HEK293T (cell line): ENCODE measurements around the gene ZNF184.

Experiments
- CTCF ChIA-PET: fragments of 350-600 bp; formaldehyde crosslinking; extraction: SDS; loops from one replicate; lab custom pipeline; 2021; ENCODE audit warnings: antibody characterized with exemption, inconsistent platforms; lab: Yijun Ruan, JAX
- POLR2A ChIA-PET: fragments of 350-600 bp; formaldehyde crosslinking; extraction: SDS; loops from one replicate; lab custom pipeline; 2020; ENCODE audit warnings: antibody characterized with exemption, inconsistent platforms; lab: Yijun Ruan, JAX
- DNase-seq: peaks from one replicate; pipeline ENCODE4 v3.0.0; 2012; ENCODE audit warnings: mixed read lengths; ENCODE audit errors: extremely low spot score
- ARNT ChIP-seq: fragments of 450-650 bp; IDR thresholded peaks from 2 replicates; pipeline ENCODE4 v1.6.1; 2017; ENCODE audit warnings: mild to moderate bottlenecking
- BHLHE40 ChIP-seq: fragments of 450-650 bp; IDR thresholded peaks from 2 replicates; pipeline ENCODE4 v1.6.1; 2016; ENCODE audit warnings: mild to moderate bottlenecking, moderate library complexity, borderline replicate concordance
- CTBP1 ChIP-seq: fragments of 450-650 bp; IDR thresholded peaks from 2 replicates; pipeline ENCODE4 v1.6.1; 2016; ENCODE audit warnings: borderline replicate concordance
- ELF4 ChIP-seq: fragments of 450-650 bp; IDR thresholded peaks from 2 replicates; pipeline ENCODE4 v1.6.1; 2017; ENCODE audit warnings: antibody characterized with exemption
- FOXA1 ChIP-seq: fragments of 450-650 bp; IDR thresholded peaks from 2 replicates; pipeline ENCODE4 v1.6.1; 2016; ENCODE audit warnings: mild to moderate bottlenecking
- FOXK2 ChIP-seq: fragments of 450-650 bp; IDR thresholded peaks from 2 replicates; pipeline ENCODE4 v1.6.1; 2016; ENCODE audit warnings: mild to moderate bottlenecking
- FOXM1 ChIP-seq: fragments of 450-650 bp; IDR thresholded peaks from 2 replicates; pipeline ENCODE4 v1.6.1; 2017; ENCODE audit warnings: mild to moderate bottlenecking, borderline replicate concordance
- HDGF ChIP-seq: fragments of 450-650 bp; IDR thresholded peaks from 2 replicates; pipeline ENCODE4 v1.6.1; 2017; ENCODE audit warnings: antibody characterized with exemption, borderline replicate concordance
- L3MBTL2 ChIP-seq: fragments of 450-650 bp; conservative IDR thresholded peaks from 2 replicates; pipeline ENCODE4 v1.6.1; 2016; ENCODE audit warnings: mild to moderate bottlenecking
- LEF1 ChIP-seq: fragments of 450-650 bp; IDR thresholded peaks from 2 replicates; pipeline ENCODE4 v1.6.1; 2017; ENCODE audit warnings: mild to moderate bottlenecking, borderline replicate concordance
- NFRKB ChIP-seq: fragments of 450-650 bp; IDR thresholded peaks from 2 replicates; pipeline ENCODE4 v1.6.1; 2016; ENCODE audit warnings: mild to moderate bottlenecking, moderate library complexity
- SP1 ChIP-seq: fragments of 450-650 bp; IDR thresholded peaks from 2 replicates; pipeline ENCODE4 v1.6.1; 2017
- SUZ12 ChIP-seq: fragments of 450-650 bp; IDR thresholded peaks from 2 replicates; pipeline ENCODE4 v1.6.1; 2016; ENCODE audit warnings: mild to moderate bottlenecking
- TARDBP ChIP-seq: fragments of 450-650 bp; IDR thresholded peaks from 2 replicates; pipeline ENCODE4 v1.6.1; 2016
- ZNF384 ChIP-seq: fragments of 450-650 bp; IDR thresholded peaks from 2 replicates; pipeline ENCODE4 v1.6.1; 2016
- TF ChIP-seq, protein P1 (sequence below): fragments of 450-650 bp; IDR thresholded peaks from 2 replicates; pipeline ENCODE4 v1.6.1; 2016

Gene ZNF184

DNA sequence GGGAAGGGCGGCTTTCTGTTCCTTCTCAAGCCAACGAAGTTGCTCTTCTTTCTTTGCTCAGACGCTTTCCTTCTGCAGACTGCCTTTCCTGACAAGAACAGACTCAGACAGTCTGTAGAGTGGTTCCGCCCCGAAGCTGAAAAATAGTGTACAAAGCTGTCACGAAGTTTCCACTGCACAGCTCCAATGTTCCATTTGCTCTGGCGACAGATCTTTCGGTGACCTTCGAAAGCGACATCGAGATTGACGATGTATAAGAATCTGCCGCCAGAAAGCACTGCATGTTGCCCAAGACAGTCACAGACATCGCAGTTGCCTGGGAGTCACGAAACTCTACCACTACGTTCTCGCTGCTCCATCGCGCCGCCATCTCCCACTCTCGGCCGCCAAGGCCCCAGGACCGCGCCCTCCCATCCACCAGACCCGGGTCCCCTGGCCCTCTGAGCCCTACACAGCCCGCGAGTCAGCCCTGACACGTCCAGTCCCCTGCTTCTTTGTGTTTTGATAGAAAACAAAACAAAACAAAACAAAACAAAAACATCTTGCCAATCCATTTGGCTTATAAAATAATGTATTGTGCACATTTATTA, 42.1 kb upstream of the ZNF184 start:
- ChIA-PET POLR2A (no interaction called here), CTCF (no interaction called here)
- TF ChIP-seq BHLHE40 (no peak), LEF1 (no peak)
- no peak for DNase-seq

DNA sequence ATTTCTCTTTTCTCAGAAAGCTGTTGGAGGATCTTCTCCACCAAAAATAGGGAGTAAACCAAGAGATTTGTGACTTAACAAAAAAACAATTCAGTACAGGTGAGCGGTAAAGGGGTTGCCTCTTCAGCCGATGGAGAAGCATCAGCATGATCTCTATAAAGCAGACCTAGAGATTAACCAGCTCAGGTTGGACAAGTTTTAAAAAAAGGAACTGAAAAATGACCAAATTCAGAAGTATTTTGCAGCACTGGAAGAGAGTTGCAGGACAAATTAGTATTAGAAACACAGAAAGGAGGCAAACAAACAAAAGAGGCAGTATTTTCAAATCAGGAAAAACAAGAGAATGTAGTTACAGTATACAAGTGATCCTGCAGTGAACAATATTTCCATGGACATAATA, 39.6 kb upstream of the ZNF184 start:
- ChIA-PET POLR2A (no interaction called here), CTCF (interaction anchor here (0.6 kb wide), 1 partner anchor 358 kb away, joined by 7 read pairs; no protein-coding TSS in a partner anchor)
- TF ChIP-seq BHLHE40 (no peak), L3MBTL2 (no peak), FOXM1 (no peak), ELF4 (no peak), FOXK2 (no peak)
- DNase-seq, result no peak

DNA sequence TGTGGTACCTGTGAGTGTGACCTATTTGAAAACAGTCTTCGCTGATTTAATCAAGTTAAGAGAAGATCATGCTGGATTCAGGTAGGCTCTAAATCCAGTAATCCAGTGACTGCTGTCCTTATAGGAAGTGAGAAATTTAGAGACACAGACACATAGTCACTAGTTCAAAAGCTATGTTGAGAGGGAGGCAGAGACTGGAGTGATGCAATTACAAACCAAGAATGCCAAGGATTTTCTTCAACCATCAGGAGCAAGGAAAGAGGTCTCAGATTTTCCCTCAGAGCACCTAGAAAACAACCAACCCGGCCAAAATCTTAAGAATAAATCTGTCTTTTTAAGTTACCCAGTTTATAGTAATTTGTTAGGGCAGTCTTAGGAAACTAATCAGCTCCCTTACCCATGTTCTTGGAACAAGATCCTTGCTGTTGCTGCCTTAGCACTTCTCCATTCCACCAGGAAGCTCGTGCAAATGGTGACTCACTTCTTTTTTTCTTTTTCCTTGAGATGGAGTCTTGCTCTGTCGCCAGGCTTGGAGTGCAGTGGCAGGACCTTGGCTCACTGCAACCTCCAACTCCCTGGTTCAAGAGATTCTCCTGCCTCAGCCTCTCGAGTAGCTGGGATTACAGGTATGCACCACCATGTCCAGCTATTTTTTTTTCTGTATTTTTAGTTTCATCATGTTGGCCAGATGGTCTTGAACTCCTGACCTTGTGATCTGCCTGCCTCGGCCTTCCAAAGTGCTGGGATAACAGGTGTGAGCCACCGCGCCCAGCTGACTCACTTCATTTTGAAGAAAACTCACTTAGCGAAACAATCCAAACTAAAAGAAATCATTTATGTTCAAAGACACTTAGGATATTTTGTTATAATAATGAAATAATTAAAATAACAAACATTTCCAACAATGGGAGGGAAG, 34.4 kb upstream of the ZNF184 start:
- no peak for DNase-seq
- ChIA-PET POLR2A (interaction anchor here (1.0 kb wide), 1 partner anchor 245 kb away, joined by 3 read pairs; no protein-coding TSS in a partner anchor), CTCF (no interaction called here)
- TF ChIP-seq LEF1 (no peak), BHLHE40 (no peak), FOXK2 (no peak), SUZ12 (no peak), ZNF384 (no peak), HDGF (no peak), L3MBTL2 (no peak), FOXM1 (no peak)
- TF ChIP-seq, protein P1, sequence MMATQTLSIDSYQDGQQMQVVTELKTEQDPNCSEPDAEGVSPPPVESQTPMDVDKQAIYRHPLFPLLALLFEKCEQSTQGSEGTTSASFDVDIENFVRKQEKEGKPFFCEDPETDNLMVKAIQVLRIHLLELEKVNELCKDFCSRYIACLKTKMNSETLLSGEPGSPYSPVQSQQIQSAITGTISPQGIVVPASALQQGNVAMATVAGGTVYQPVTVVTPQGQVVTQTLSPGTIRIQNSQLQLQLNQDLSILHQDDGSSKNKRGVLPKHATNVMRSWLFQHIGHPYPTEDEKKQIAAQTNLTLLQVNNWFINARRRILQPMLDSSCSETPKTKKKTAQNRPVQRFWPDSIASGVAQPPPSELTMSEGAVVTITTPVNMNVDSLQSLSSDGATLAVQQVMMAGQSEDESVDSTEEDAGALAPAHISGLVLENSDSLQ, result no peak

DNA sequence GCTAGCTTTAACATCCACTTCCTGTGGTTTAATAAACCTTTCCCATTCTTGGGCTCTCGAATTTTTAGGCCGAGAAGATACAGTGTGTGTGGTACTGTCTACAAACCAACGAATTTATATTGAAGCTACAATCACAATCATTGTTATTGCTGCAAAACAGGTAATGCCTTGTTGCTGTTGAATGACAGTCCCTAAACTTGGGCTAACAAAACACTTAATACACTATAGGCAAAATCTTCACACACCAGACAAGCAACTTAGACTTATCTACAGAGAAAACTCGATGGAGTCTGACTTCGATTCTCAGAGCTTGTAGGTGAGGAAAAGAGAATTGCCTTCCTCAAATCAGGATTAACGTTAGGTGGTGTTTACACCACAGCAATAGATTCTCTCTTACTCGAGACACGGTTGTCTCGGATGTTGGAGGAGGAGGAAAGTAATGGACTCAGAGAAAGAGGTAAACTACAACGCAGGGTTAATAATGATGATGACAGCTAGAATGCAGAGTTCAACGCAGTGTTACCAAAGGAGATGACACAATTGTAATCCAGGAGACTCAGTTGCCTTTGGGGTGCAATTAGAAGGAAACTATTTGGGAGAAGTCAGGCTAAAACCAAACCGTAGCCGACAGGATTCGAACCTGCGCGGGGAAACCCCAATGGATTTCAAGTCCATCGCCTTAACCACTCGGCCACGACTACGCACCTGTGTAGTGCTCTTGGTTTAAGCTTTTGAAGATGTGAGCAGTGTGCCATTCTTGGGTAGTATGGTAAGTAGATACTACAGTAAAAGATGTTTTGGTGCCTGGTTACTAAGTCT, 32.5 kb upstream of the ZNF184 start:
- DNase-seq, result peak; percentile 51
- CTCF ChIA-PET, result interaction anchor here (0.8 to 1.5 kb wide), 5 partner anchors 13 to 291 kb away, joined by 3 to 9 read pairs (median 4); no protein-coding TSS in a partner anchor
- POLR2A ChIA-PET, result interaction anchor here (1.0 to 2.0 kb wide), 3 partner anchors 13 to 47 kb away, joined by 3 to 7 read pairs (median 6); partner anchors contain the start of gene ZNF184

DNA sequence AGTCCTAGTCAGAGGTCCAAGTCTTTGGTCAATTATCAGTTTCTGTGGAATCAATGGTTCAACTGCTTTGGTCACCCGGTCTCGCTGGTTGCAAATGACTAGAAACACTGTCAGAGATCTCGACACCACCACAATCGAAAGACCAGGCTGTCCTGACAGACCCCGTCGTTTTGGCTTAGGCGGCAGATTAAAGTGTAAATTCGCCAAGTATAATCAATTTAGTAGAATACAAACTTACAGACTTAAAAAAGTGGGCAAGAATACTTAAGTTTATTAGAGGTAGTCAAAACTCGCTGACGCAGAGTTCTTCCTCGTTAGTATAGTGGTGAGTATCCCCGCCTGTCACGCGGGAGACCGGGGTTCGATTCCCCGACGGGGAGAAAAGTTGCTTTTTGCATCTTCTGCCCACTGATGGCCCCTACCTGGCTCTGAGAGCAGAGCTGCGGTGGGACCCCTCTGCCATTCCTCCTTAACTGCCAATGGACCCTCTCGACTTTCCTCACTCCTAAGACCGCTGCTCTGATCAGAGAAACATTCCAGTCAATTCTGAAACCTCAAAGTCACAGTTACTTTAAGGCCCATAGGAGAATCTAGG, 30.6 kb upstream of the ZNF184 start:
- ChIA-PET POLR2A (interaction anchor here (0.6 to 2.0 kb wide), 4 partner anchors 16 to 114 kb away, joined by 3 to 7 read pairs (median 4); partner anchors contain the start of gene ZNF184), CTCF (interaction anchor here (0.7 to 1.0 kb wide), 2 partner anchors 15 to 260 kb away, joined by 3 to 4 read pairs; no protein-coding TSS in a partner anchor)
- DNase-seq, result peak; percentile 30

More for the DNA sequence above, 32.5 kb upstream of the ZNF184 start:
- no peak for TF ChIP-seq SP1
- no peak for TF ChIP-seq ZNF384
- no peak; the same call in 1 of the 2 replicates for TF ChIP-seq FOXM1
- 0 out of 2 replicates have a peak, but pooled peaks have one; percentile 29 for TF ChIP-seq TARDBP
- TF ChIP-seq SUZ12, result no peak
- TF ChIP-seq LEF1, result no peak
- TF ChIP-seq FOXK2, result 0 out of 2 replicates have a peak, but pooled peaks have one; percentile 38
- TF ChIP-seq, protein P1, result peak; percentile 37; the same call in 1 of the 2 replicates
- 0 out of 2 replicates have a peak, but pooled peaks have one; percentile 24 for TF ChIP-seq ARNT
- TF ChIP-seq ELF4, result no peak
- TF ChIP-seq BHLHE40, result no peak
- TF ChIP-seq FOXA1, result no peak
- TF ChIP-seq CTBP1, result peak; percentile 53; the same call in 1 of the 2 replicates
- TF ChIP-seq HDGF, result no peak
- no peak for TF ChIP-seq L3MBTL2
- TF ChIP-seq NFRKB, result no peak

More for the DNA sequence above, 30.6 kb upstream of the ZNF184 start:
- TF ChIP-seq ELF4 (no peak), TARDBP (no peak), SP1 (no peak), FOXA1 (no peak), HDGF (no peak), SUZ12 (no peak), L3MBTL2 (no peak; the same call in 1 of the 2 replicates), ARNT (no peak), ZNF384 (no peak), LEF1 (no peak), NFRKB (no peak), BHLHE40 (no peak), FOXK2 (no peak), CTBP1 (no peak), FOXM1 (no peak)
- TF ChIP-seq, protein P1, result no peak
